GM19324 (cell line): ENCODE measurements around the gene LGALS3.
"Not testable (repeated sequence)": the region's sequence is repeated elsewhere in the genome, so short reads cannot be mapped to it uniquely, and the experiment has no call there.

Source experiments
- ATAC-seq: cut with Tn5 transposase; IDR thresholded peaks from one replicate; pipeline ENCODE4 v1.9.1; 2021; ENCODE audit warnings: mild to moderate bottlenecking, moderate library complexity; ENCODE audit not compliant: unreplicated experiment, low FRiP score

The LGALS3 gene

DNA sequence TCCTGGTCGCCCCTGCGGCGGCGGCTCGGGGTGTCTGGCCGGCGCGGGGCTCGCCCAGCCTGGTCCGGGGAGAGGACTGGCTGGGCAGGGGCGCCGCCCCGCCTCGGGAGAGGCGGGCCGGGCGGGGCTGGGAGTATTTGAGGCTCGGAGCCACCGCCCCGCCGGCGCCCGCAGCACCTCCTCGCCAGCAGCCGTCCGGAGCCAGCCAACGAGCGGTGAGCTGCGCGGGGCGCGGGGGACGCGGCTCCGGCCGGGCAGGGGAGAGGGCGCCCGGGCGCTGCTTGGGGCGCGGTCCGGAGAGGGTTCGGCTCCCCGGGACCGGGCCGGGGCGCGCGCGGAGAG is at the start of gene LGALS3:
Gene LGALS3 (plus strand): TSS at position 167 of the 342 bp plus-strand sequence. CDS start 8,122 bp downstream, outside the sequence.
- peak; percentile 76 for ATAC-seq

GRCh38 chr14:55079961-55080360 is 49.1 kb upstream of the LGALS3 start:
- ATAC-seq: not testable (repeated sequence)

DNA sequence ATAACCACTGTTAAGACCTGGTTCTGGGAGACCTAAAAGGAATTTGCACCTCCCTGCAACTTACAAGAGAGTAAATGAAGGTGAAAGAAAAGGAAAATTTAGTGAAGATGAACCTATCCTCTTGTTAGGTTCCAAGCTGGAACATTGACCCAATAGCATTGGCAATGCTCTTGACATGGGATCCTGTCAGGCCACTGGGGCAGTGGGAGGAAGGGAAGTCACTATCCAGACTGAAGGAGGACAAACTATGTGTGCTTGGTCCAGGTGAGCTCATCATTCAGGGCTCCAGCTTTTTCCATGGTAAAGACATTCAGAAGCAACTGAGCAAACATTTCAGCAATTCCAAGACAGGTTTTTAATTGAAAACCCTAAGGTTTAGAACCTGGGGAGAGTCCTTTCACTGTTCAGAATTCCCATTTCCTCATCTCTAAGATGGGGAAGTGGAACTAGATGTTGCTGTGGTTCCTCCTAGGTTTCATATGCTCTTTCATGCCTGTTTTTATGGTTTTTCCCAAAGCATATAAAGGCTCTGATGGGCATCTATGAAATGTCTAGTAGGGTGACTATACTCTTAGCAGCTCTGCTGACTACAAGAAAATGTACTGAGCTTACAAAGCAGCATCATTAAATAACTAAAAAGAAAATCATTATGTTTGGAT is 44.5 kb upstream of the LGALS3 start:
- no peak for ATAC-seq

- ATAC-seq: no peak
These were observed 43.9 kb upstream of the LGALS3 start for GRCh38 chr14:55085060-55085660.

DNA sequence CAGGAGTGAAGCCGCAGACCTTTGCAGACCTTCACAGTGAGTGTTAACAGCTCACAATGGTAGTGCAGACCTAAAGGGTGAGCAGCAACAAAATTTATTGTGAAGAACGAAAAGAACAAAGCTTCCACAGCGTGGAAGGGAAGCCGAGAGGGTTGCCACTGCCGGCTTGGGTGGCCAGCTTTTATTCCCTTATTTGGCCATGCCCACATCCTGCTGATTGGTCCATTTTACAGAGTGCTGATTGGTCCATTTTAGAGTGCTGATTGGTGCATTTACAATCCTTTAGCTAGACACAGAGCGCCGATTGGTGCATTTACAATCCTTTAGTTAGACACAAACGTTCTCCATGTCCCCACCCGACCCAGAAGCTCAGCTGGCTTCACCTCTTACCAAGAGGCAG is 42.1 kb upstream of the LGALS3 start:
- no peak for ATAC-seq

DNA sequence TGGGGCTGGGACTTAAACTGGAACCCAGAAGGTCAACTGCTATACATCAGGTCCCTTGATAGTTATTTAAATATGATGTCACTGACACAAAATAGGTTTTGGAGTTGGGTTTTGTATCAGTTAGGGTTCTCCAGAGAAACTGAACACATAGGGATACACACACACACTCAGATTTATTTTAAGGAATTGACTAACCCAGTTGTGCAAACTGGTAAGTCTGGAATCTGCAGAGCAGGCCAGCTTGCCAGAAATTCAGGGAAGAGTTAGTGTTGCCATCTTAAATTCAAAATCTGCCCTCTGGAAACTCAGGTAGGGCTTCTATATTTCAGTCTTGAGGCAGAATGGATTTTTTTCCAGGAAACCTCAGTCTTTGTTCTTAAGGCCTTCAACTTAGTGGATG is 40.7 kb upstream of the LGALS3 start:
- ATAC-seq: no peak

DNA sequence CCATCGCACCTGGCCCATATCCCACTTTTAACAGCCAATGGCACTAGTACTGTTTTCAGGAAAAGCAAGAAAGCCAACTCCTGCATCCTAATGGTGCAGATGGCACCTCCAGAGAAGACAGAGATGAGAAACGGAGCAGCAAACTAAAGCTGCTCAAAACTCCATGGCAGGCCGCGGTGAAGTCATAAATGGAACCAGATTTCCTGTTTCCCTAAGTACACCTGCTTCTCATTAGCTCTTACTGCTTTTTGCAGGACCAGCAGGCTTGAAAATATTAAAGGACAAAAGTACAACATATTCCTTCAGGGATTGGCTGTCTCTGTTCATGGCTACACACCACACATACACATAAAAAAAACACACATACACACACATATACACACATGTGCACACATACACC is 36.7 kb upstream of the LGALS3 start:
- no peak for ATAC-seq

GRCh38 chr14:55094292-55095157 is 34.5 kb upstream of the LGALS3 start:
- ATAC-seq: no peak

- ATAC-seq: peak; percentile 57
These were observed 31.0 kb upstream of the LGALS3 start for GRCh38 chr14:55097881-55098560.

- ATAC-seq: no peak
These were observed 30.5 kb upstream of the LGALS3 start for GRCh38 chr14:55098561-55098898.

- ATAC-seq: no peak
These were observed 29.3 kb upstream of the LGALS3 start for GRCh38 chr14:55099756-55100155.

DNA sequence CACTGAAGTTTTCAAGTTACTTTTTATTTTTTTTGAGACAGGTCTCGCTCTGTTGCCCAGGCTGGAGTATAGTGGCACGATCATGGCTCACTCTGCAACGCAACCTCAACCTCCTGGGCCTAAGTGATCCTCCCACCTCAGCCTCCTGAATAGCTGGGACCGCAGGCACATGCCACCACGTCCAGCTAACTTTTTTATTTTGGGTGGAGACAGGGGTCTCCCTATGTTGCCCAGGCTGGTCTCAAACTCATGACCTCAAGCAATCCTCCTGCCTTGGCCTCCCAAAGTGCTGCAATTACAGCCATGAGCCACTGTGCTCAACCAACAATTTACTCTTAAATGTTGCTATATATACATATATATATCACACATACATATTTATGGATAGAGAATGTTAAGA is 27.4 kb upstream of the LGALS3 start:
- no peak for ATAC-seq

- ATAC-seq: peak; percentile 91
These were observed 26.9 kb upstream of the LGALS3 start for GRCh38 chr14:55102141-55102621.

DNA sequence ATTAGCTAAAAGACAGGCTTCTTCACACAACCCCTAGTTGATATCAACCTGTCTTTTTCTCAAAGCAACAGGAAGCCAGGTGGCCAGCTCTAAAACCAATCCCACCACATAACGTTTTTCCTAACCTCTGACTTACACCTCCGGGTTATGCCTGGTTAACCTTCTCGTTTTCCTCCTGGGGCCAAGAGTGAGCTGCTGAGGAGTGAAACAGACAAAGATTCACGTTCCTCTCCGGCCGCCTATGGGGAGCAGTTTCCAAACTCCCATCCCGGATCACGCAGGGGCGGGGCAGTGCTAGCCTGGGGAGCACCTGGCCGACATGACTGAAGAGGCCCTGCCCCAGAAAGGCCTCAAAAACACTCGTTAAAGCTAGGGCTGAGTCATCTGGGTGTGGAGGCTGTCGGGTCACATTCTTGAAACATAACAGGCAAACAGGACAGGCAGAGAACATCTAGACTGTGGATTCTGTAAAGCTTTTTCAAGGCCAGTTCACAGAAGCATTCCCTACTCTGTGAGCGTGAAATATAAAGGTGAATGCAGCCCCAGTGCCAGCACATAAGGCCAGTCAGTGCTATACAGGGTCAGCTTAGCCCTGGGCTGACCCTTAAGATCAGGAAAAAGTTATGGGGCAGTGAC is 25.9 kb upstream of the LGALS3 start:
- no peak for ATAC-seq

DNA sequence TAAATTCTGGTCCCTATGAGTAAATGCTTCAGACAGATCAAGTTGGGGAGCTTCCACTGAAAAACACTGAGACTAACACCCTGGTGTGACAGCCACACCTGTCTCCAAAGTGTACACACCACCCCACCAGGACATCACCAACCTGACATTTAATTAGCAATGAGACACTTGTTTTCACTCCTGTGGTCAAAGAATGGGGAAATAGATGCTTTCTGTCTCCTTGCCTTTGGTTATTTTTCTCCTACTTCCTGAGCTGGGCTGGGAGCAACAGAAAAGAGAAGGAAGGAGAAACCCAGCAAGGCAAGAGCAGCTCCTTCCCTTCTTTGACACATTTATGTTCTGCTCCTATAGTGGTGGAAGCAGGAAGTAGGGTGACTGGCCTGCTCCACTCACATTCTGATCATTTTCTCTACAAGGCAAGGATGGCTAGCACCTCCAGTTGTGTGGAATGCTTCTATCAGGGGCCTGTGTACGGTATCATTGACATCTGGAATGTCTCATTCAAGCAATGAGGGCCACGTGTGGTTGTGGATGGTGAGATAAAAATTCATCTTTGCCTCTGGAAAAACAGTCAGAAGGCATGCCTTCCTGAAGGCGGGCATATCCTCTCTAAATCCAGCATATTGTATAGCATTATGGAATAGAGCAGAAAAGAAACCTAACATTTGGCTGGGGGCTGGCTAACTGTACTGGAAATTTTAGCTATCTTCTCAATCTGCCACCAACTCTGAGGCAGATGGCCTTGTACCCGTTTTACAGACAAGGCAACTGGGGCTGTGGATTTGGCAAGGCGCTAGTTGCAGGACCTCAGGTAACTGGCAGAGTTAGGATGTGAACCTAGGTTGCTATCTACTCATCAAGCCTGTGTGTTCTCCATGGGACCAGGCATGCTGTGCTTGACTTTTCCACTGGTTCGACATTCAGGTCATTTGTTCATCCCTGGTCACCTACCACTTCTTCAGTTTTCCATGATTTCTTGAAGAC is 24.8 kb upstream of the LGALS3 start:
- ATAC-seq: no peak

DNA sequence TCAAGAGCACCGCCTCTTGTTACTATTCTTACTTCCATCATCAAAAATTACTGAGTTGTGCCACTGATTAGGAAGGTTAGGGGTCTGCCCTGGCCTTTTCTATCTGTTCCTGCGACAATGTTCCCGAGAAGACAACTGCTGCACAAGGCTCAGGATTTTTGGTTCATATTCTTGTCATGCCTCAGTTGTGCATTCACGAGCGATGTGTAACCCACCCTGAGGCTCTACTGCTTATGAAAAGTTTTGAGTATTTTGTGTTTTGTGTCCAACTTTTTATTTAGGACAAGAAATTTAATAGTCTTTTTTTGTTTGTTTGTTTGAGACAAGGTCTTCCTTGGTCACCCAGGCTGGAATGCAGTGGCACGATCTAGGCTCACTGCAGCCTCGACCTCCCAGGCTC is 23.1 kb upstream of the LGALS3 start:
- no peak for ATAC-seq

GRCh38 chr14:55107766-55108554 is 21.1 kb upstream of the LGALS3 start:
- ATAC-seq: no peak

DNA sequence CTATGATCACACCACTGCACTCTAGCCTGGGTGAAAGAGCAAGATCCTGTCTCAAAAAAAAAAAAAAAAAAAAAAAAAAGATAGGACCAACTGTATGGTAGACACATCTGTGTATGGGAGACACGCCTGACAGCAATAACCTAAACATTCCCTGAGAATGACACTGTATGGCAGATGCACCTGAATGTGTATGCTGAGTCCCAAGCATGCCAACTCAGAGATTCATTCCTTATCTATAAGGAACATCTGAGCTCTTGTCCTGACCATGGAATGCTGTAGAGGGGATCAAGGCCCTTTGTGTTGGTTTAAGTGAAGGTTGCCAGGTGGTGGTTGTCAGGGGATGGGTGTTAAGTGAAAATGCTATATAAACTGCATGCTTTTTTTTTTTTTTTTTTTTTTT is 19.2 kb upstream of the LGALS3 start:
- ATAC-seq: no peak
